Keratinocyte (primary cell): Measurements from ENCODE around the gene MORN2.

Experiments
- EZH2 ChIP-seq: IDR thresholded peaks from one replicate; pipeline ENCODE4 v1.6.1; 2012; ENCODE audit warnings: inconsistent platforms, mild to moderate bottlenecking, low read length, moderate library complexity
- TF ChIP-seq, protein P1 (sequence below), 3 experiments: IDR thresholded peaks in 1 of 3; conservative IDR thresholded peaks in 1 of 3; optimal IDR thresholded peaks in 1 of 3; 2 replicates in 2 of 3; 3 replicates in 1 of 3; pipeline versions ENCODE3 to v1.5.1; 2011; ENCODE audit warnings: low read length in 3 of 3, mild to moderate bottlenecking in 3 of 3, moderate library complexity in 2 of 3, control low read depth in 1 of 3, inconsistent platforms in 1 of 3; ENCODE audit not compliant: insufficient read depth in 2 of 3; ENCODE audit errors: extremely low read depth in 1 of 3

DNA sequence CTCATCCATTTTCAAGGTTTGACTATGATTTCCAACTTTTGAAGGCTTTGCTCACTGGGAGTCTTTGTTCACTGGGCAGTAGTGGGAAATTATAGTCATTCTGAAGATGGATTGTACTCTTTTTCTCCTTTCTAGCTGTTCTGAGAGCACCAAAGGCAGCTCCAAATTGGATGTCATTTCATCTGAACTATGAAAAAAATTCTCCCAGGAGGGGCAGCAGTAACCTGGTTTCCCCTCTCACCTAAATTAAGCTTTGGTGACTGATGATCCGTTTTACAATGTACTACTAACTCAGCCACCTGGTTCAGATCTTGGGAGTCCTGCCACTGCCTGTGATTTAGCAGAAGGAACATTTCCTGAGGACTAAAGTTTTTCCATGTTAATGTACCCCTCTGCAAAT, 31.5 kb downstream of the MORN2 start:
- TF ChIP-seq EZH2 = no peak
- TF ChIP-seq, protein P1, sequence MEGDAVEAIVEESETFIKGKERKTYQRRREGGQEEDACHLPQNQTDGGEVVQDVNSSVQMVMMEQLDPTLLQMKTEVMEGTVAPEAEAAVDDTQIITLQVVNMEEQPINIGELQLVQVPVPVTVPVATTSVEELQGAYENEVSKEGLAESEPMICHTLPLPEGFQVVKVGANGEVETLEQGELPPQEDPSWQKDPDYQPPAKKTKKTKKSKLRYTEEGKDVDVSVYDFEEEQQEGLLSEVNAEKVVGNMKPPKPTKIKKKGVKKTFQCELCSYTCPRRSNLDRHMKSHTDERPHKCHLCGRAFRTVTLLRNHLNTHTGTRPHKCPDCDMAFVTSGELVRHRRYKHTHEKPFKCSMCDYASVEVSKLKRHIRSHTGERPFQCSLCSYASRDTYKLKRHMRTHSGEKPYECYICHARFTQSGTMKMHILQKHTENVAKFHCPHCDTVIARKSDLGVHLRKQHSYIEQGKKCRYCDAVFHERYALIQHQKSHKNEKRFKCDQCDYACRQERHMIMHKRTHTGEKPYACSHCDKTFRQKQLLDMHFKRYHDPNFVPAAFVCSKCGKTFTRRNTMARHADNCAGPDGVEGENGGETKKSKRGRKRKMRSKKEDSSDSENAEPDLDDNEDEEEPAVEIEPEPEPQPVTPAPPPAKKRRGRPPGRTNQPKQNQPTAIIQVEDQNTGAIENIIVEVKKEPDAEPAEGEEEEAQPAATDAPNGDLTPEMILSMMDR (optimal IDR thresholded peaks at IDR 0.05 in 1 of 3, IDR thresholded peaks at IDR 0.05 in 1 of 3, conservative IDR thresholded peaks at IDR 0.05 in 1 of 3; ENCODE audit: extremely low read depth in 1 of 3, insufficient read depth in 2 of 3, low read length in 3 of 3) = no peak
